ENCODE measurements around the gene DDR1.
"Not testable (repeated sequence)": the region's sequence is repeated elsewhere in the genome, so short reads cannot be mapped to it uniquely, and the experiment has no call there.

The DDR1 gene

DNA sequence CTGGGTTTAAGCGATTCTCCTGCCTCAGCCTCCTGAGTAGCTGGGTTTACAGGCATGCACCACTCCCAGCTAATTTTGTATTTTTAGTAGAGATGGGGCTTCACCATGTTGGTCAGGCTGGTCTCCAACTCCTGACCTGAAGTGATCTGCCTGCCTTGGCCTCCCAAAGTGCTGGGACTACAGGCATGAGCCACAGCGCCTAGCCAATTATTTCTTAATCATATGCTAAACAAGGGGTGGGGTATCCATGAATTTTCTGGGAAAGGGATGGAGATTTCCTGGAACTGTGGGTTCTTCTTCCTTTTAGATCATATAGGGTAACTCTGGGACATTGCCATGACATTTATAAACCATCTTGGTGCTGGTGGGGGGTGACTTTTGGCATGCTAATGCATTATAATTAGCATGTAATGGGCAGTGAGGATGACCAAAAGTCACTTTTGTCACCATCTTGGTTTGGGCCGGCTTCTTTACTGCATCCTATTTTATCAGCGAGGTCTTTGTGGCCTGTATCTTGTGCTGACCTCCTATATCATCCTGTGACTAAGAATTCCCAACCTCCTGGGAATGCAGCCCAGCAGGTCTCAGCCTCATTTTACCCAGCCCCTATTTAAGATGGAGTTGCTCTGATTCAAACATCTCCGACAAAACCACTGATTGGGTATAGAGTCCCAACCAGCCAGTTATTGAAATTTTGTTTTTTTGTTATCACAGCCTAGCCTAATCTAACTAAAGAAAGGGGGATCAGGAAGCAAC lies 29.9 kb upstream of the DDR1 start:
- no peak for DNase-seq

DNA sequence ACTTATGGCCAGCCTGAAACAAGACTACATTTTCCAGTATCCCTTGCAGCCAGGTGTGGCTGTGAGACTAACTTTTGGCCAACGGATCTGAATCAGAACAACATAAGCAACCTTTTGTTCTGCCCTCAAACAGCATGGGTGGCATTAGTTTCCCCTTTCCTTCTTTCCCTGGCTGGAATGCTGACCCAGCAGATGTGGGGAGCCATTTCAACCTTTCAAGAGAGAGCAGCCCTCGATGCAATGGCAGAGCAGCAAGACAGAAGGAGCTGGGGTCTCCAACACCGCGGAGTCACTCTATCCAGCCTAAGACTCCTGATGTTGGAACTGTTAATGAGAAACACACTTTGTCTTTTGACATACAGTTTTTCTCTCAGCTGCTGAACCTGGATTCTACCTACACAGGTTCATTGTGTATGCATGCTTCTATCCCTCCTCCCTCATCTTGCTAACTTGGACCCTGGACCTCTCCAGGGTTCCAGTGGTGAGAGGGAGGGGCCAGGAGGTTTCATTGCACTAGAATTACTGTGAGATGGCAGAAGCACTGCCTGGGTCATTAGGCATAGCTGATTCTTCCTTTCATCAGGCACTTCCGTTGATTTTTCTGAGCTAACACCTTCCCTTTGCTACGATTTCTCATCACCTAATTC lies 28.8 kb upstream of the DDR1 start:
- no peak for DNase-seq

DNA sequence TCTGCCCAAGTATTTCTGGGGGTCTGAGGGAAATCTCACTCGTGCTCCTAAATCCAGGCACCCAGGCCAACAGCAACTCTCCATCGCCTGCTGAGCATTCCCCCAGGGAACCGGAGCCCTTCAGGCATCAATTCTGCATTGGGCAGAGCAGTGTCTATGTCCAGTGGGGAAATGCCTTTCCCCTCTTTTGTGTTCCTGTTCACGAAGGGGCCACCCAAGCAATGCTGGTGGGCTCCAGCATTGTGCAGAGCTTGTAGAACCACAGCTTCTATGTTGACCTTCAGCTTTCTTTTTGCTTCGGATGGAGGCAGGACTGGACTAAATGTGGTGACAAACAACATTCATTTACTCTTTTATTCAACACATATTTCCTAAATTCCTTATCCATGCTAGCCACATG lies 27.2 kb upstream of the DDR1 start:
- no peak for DNase-seq

DNA sequence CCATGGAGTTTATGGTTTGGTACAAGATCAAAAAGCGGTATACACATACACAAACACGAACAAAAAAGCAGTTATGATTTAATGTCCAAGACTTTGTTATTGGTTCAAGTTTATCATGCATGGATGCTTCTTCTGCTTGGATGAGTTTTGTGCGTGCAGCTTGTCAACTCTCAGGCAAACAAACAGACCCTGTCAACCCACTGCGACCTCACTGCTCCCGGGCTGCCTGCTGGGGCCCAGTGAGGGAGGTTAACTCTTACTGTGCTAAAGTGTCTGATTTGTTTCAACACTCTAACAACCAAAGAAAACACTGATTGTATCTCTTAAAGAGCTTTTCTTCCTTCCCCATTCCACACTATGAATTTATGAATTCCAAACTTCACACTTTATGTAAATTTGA lies 26.8 kb upstream of the DDR1 start:
- DNase-seq, result no peak

DNA sequence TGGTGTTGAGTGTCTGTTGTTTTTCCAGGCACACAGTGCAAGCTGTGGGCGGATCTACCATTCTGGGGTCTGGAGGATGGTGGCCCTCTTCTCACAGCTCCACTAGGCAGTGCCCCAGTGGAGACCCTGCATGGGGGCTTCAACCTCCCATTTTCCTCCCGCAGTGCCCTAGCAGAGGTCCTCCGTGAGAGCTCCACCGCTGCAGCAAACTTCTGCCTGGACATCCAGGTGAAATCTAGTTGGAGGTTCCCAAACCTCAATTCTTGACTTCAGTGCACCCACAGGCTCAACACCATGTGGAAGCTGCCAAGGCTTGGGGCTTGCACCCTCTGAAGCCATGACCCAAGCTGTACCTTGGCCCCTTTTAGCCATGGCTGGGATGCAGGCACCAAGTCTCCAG lies 24.6 kb upstream of the DDR1 start:
- not testable (repeated sequence) for DNase-seq

DNA sequence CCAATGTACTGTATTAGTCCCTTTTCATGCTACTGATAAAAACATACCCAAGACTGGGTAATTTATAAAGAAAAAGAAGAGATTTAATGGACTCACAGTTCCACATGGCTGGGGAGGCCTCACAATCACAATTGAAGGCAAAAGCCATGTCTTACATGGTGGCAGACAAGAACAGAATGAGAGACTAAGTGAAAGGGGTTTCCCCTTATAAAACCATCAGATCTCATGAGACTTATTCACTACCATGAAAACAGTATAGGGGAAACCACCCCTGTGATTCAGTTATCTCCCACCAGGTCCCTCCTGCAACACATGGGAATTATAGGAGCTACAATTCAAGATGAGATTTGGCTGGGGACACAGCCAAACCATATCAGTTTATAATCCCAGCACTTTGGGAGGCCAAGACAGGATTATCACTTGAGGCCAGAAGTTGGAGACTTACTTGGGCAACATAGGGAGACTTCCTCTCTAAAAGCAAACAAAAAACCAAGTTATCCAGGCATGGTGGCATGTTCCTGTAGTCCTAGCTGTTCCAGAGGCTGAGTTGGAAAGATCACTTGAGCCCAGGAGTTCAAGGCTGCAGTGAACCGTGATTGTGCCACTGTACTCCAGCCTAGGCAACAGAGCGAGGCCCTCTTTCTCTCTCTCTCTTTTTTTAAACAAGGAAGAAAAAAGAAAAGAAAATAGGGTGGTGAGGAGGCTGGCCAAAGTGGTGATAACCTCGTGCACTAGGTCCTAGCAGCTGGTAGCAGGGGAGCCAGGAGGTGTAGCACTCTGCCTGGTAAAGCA lies 22.9 kb upstream of the DDR1 start:
- no peak for DNase-seq

DNA sequence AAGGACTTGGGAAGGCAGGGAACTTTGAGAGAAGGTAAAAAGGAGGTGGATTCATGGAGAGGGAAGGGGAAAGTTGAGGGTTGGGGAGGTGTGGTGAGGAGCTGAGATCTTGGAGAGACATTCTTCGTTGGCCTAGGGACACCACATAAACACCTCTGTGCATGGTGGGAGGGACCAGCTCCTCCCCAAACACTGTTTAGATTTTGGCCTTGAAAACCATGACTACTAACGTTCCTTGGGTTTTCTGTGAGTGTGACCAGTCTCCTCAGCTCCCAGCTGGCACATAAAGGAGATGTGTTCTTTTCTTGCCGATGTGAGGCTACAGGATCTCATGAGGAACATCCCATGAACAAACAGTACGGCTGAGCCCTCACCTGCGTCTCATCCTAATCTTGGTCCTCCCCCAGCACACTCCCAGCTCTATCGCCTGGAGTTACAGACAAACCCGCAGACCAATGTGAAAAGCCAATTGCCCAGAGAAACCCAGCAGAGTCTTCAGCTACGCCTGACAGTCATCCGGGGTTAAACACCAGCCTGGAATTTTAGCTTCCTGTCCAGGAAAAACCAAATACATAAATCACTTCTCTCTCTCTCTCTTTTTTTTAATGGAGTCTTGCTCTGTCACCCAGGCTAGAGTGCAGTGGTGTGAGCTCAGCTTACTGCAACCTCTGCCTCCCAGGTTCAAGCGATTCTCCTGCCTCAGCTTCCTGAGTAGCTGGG lies 22.0 kb upstream of the DDR1 start:
- no peak for DNase-seq

DNA sequence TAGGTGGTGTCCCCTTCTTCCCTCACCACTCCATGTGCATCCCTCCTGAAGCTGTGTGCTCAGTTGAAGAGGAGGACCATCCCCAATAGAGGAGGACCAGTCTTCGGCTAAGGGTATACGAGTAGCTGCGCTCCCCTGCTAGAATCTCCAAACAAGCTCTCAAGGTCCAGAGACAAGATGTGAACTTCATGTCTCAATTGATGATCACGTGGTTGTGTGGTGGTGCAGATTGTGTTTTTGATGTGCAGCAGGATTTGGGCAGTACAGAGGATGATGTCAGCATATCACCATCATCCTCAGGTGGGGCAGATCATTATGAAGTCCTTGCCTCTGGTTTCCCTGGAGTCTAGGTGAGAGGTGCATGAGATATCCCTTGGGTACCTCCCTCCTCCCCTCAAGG lies 20.0 kb upstream of the DDR1 start:
- no peak for DNase-seq

DNA sequence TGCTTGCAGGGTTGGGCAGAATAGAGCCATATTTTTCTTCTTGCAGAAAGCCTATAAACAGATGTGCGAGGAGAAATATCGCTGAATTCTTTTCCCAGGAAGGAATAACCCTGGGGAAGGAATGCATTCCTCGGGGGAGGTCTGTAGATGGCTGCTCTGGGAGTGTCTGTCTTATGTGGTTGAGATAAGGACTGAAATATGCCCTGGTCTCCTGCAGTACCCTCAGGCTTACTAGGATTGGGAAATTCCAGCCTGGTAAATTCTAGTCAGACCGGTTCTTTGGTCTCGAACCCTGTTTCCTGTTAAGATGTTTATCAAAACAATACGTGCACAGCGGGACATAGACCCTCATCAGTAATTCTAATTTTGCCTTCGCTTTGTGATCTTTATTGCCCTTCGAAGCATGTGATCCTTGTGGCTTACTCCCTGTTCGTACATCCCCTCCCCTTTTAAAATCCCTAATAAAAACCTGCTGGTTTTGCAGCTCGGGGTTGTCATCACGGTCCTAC lies 15.0 kb upstream of the DDR1 start:
- DNase-seq, result not testable (repeated sequence)

DNA sequence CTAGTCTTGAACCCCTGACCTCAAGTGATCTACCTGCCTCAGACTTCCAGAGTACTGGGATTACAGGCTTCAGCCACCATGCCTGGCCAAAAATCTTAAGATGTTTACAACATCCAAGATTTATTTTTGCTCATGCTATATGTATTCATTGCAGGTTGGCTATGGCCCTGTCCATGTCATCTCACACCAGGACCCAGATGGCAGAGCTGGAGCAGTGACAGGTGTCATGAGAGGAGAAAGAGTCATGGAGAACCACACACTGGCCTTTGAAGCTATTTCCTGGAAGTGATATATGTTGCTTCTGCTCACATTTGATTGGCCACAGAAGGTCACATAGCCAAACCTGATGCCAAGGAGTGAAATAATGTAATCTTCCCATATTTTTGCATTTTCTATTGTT lies 13.8 kb upstream of the DDR1 start:
- no peak for DNase-seq

DNA sequence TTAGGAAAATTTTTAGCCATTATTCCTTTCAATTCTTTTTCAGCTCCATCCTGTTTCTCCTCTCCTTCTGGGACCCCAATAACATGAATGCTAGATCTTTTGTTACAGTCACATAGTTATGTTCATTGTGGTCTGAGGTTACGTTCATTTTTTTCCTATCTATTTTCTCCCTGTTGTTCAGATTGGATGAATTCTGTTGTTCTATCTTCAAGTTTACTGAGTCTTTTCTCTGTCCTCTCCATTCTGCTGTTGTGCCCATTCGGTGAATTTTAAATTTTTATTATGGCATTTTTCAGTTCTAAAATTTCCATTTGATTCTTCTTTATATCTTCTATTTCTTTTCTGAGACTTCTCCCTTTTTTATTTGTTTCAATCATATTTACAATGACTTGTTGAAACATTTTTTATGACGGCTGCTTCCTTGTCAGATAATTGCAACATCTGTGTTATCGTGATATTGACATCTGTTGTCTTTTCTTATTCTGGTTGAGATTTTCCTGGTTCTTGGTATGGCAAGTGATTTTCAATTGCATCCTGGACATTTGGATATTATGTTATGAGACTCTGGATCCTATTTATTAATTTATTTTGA lies 12.6 kb upstream of the DDR1 start:
- no peak for DNase-seq

DNA sequence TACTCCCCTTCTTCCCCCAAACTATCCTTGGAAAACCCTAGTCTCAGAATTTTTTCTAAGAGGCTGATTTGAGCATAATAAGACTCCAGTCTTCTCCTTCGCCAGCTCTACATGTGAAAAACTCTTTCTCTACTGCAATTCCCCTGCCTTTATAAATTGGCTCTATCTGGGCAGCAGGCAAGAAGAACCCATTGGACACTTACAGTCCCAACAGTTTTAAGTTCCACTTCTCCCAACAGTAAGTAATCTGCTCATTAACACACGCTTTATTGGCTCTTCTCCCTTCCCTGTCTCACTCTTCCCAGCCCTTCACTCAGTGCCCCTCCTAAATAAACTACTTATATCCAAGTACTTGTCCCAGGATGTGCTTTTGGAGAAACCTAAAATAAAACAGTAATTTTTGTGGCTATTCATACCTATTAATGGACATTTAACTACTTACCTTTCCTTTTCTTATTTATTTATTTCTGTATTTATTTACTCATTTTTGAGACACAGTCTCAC lies 11.1 kb upstream of the DDR1 start:
- no peak for DNase-seq

DNA sequence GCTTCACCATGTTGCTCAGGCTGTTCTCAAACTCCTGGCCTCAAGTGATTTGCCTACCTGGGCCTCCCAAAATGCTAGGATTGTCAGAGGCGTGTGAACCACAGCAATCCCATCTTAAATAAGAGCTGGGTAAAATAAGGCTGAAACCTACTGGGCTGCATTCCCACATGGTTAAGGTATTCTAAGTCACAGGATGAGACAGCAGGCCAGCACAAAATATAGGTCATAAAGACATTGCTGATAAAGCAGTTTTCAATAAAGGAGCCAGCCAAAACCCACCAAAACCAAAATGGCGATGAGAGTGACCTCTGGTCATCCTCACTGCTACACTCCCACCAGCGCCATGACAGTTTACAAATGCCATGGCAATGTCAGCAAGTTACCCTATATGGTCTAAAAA lies 10.5 kb upstream of the DDR1 start:
- not testable (repeated sequence) for DNase-seq

DNA sequence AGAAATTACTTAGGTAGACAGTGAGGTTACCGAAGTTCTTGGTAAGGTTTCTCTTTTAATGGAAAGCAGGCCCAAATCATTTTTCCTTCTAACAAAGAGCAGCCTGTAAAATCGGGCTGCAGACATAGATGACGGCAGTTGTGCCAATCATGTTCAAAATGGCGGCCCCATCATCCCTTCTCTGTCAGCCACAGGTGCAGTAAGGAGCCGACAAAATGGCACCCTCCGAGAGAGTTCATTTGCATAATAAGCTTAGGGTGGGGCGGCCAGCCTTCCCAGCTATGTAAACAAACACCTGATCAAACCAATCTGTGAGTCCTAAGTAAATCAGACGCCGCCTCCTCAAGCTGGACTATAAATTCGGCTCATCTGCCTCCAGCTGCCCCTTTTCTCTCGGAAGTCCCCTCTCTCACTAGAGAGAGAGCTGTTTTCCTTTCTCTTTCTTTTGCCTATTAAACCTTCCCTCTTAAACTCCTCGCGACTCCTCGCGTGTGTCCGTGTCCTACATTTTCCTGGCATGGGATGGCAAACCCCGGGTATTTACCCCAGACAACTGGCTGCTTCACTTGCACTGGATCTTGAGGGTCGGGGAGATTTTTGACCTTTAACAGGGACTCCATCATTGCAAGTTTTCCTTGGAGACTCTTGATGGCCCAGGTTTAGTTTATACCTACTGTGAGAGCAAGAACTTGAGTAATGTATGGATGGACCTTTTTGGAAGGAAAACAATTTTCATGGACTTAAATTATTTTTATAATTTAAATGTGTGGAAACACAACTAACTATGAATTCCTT lies 8.9 kb upstream of the DDR1 start:
- DNase-seq, result no peak

DNA sequence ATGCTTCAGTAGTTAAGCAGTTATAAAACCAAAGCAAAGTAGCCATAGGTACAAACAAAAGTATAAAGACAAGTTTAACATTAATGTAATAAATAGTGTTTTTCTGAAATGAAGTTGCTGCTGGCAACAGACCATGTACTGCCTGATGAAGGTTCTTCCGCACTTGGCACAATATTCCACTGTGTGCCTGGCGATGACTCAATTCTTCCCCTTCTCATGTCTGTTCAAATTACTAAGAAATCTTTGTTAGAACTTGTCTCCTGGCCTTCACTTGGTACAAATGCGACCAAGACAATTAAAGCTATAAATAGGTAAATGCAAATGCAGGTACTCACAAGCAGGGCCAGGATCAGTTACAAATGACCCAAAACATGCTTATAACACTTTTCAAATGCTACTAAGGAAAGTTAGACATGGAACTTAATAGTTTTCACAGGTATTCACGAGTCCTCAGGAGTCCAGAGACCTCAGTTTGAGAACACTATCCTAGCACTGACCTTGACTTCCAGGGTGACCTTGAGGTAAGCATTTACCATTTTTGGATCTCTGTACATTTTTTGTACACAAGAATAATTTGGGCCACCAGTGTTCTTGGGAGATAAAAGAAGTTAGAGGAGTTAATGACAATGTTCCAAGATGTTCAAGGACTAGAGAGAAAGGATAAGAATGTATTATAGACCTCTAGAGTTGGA lies 8.1 kb upstream of the DDR1 start:
- no peak for DNase-seq

DNA sequence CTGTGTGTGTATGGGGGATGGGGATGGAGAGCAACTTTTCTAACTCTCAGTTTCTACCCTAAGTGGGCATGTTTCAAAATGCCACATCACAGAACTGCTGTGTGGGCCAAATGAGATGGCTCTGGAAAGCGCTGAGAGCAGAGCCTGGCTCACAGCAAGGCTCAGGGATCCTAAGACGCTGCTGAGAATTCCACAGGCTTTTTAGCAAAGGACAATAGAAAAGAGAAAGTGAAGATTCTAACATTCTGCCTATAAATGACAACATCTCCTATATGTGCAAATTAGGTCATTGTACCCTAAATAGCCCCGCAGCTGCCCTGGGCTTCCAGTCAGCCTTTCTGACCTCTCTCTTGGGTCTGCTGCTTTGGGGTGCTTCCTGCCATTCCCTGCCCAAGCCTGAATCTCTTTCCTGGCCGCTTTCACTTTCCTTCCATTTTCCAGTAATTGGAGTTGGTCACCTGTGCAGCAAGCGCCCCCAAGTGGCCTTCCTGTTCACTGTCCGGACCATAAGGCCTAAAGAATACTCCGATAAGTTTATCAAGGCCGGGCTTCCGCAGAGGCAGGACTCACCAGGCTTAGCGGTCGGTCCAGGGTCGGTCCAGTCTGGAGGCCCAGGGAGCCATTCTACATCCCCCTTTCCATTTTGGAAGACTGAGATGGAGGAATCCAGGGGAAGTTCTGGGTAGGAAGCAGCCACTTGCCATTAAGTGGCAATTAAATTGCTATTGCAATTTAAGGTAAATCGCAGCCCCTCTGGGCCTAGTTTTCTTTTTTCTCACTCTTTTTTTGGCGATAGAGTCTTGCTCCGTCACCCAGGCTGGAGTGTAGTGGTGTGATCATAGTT lies 6.7 kb upstream of the DDR1 start:
- DNase-seq, result peak; percentile 71

DNA sequence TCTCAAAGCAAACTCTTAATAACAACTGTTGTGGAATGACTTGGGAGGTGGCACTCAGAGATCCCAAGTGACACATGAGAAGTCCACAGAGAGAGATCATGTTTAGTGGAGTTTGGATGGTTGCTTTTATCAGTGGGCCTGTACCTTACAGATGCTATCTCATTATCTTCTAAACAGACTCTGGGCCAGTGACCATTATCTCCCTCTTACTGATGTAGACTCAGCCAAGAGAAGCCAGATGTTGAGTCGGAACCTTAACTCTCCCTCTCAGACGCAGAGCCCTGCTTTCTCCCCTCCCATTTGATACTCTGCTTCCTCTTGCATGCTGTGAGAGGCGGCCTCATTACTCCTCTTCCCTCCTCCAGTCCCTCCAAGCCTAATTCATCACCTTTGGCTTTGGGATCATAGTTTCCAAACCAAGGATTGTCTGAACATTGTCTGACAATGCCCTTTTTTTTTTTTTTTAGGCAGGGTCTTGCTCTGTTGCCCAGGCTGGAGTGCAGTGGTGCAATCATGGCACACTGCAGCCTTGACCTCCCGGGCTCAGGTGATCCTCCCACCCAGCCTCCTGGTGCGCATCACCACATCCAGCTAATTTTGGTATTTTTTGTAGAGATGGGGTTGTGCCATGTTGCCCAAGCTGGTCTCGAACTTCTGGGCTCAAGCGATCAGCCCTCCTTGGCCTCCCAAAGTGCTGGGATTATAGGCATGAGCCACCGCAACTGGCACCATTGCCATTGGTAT lies 4.5 kb upstream of the DDR1 start:
- no peak for DNase-seq

DNA sequence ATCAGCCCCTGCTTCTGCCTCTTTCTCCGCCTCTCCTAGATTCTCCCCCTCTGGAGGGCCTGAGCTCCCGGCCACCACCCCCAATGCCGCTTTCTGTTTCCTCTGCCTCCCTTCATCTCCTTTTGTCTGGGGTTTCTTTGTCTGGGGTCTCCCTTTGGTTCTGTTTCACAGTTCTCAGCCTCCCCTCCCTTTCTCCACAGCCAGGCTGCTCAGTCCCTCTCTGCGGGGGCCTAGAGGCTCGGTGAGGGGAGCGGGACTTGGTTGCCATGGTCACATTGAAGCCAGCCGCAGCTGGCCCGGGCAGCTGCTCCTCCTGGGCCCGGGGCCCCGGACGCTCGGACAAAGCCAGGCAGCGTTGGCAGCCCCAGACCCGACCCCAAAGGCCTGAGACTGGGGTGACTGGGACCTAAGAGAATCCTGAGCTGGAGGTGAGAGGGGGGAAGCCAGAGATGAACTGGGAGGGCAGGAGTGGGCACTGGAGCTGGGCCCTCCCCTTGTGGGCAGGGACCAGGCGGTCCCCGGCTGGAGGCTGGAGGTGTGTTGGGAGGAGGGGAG lies 3.5 kb upstream of the DDR1 start:
- no peak for DNase-seq

Measured in CD4-positive, alpha-beta T cell treated with Interferon gamma for 1 hour (primary cell).